Measurements from ENCODE around the gene NKAPL.

The NKAPL gene

DNA sequence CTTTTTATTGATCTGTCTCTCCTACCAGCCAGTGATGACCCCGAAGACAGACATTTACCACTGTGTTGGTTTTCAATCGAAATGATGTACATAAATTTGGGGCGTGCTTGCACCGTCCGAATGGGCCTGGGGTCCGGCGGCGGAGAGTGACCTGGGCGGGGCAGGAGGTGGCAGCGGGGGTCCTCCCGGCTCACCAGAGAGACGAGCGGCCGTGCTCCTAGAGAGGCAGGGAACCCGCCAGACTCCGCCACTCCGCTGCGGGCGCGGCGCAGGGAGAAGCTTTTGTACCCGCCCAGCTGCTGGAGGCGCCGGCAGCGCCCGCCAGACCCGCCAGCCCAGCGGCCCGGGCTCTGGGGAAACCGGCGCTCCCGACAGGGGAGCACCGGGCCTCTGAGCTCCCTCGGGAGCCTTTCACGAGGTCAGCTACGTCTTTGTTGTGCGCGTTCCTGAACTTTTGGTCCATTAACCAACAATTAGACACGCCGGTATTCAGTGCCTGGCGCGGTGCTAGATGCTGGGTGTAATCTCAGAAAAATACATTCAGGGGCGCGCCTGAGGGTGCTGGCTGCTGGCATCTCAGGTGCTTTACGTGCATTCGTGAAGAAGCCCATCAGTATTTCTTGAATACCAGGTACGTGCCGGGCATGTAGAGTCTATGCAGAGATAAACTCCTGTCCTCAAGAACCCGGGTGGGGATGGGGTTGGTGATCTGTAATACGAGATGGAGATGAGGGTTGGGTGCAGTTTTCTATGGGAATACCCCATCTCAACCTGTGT lies 22.4 kb downstream of the NKAPL start, which contains the start of gene PGBD1:
Gene PGBD1 (plus strand): TSS at position 285 of the 777 bp plus-strand sequence. CDS start 2,242 bp downstream, outside the sequence.
- peak; percentile 82 for DNase-seq (ENCODE audit: low spot score)
- peak within 1 kb of the TSS; percentile 6 for H3K27ac ChIP-seq (ENCODE audit: poor library complexity, severe bottlenecking)

DNA sequence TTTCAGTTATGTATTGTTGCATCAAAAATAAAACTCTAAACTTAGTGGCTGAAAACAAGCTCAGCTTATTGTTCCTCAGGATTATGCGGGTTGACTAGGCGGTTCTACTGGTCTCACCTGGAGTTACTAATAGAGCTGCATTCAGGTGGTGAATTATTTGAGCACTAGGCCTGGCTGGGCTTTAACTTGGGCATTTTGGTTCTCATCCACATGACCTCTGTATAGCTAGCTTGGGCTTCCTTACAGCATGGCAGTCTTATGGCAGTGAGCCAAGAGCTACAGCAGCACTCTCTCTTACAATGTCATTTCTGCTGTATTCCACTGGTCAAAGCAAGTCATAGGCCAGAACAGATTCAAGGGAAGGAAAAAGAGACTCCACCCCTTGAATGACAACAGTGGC lies 23.8 kb downstream of the NKAPL start:
- ATAC-seq (ENCODE audit: low read depth) (no peak), DNase-seq (ENCODE audit: low spot score) (no peak)
- Histone ChIP-seq H3K9me3 (ENCODE audit: severe bottlenecking) (no peaks in the 10 kb centered on the region), H3K27ac (ENCODE audit: poor library complexity, severe bottlenecking) (no peak overlapping the region), H3K27me3 (ENCODE audit: insufficient read depth, poor library complexity, severe bottlenecking) (no peaks in the 10 kb centered on the region), H3K4me3 (ENCODE audit: severe bottlenecking) (no peak overlapping the region), H3K4me1 (ENCODE audit: insufficient read depth, poor library complexity, severe bottlenecking) (peaks cover 6% of the 10 kb centered on the region), H3K36me3 (ENCODE audit: low read depth) (peaks cover 36% of the 10 kb centered on the region)
- TF ChIP-seq, protein P1, sequence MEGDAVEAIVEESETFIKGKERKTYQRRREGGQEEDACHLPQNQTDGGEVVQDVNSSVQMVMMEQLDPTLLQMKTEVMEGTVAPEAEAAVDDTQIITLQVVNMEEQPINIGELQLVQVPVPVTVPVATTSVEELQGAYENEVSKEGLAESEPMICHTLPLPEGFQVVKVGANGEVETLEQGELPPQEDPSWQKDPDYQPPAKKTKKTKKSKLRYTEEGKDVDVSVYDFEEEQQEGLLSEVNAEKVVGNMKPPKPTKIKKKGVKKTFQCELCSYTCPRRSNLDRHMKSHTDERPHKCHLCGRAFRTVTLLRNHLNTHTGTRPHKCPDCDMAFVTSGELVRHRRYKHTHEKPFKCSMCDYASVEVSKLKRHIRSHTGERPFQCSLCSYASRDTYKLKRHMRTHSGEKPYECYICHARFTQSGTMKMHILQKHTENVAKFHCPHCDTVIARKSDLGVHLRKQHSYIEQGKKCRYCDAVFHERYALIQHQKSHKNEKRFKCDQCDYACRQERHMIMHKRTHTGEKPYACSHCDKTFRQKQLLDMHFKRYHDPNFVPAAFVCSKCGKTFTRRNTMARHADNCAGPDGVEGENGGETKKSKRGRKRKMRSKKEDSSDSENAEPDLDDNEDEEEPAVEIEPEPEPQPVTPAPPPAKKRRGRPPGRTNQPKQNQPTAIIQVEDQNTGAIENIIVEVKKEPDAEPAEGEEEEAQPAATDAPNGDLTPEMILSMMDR (IDR thresholded peaks at IDR 0.05; ENCODE audit: poor library complexity, severe bottlenecking), result no peak

More for the DNA sequence above, 22.4 kb downstream of the NKAPL start, which contains the start of gene PGBD1:
- peak; percentile 94 for ATAC-seq (ENCODE audit: low read depth)
- Histone ChIP-seq H3K9me3 (ENCODE audit: severe bottlenecking) (no peaks in the 10 kb centered on the region), H3K4me1 (ENCODE audit: insufficient read depth, poor library complexity, severe bottlenecking) (peaks cover 6% of the 10 kb centered on the region), H3K27me3 (ENCODE audit: insufficient read depth, poor library complexity, severe bottlenecking) (no peaks in the 10 kb centered on the region), H3K4me3 (ENCODE audit: severe bottlenecking) (peak within 1 kb of the TSS; percentile 73), H3K36me3 (ENCODE audit: low read depth) (peaks cover 26% of the 10 kb centered on the region)
- TF ChIP-seq, protein P1 (IDR thresholded peaks at IDR 0.05; ENCODE audit: poor library complexity, severe bottlenecking), result no peak

- Histone ChIP-seq H3K27me3 (ENCODE audit: insufficient read depth, poor library complexity, severe bottlenecking) (no peaks in the 10 kb centered on the region), H3K27ac (ENCODE audit: poor library complexity, severe bottlenecking) (no peak overlapping the region), H3K4me1 (ENCODE audit: insufficient read depth, poor library complexity, severe bottlenecking) (no peaks in the 10 kb centered on the region), H3K36me3 (ENCODE audit: low read depth) (peaks cover 24% of the 10 kb centered on the region), H3K9me3 (ENCODE audit: severe bottlenecking) (no peaks in the 10 kb centered on the region), H3K4me3 (ENCODE audit: severe bottlenecking) (no peak overlapping the region)
- ATAC-seq (ENCODE audit: low read depth) (no peak), DNase-seq (ENCODE audit: low spot score) (no peak)
- TF ChIP-seq, protein P1 (IDR thresholded peaks at IDR 0.05; ENCODE audit: poor library complexity, severe bottlenecking), result no peak
Observed at GRCh38 chr6:28291573-28291972, 32.5 kb downstream of the NKAPL start.

GRCh38 chr6:28295326-28295725 lies 36.2 kb downstream of the NKAPL start:
- TF ChIP-seq, protein P1 (IDR thresholded peaks at IDR 0.05; ENCODE audit: poor library complexity, severe bottlenecking), result no peak
- Histone ChIP-seq H3K9me3 (ENCODE audit: severe bottlenecking) (no peaks in the 10 kb centered on the region), H3K36me3 (ENCODE audit: low read depth) (peaks cover 3% of the 10 kb centered on the region; the same call in 1 of the 2 replicates), H3K4me1 (ENCODE audit: insufficient read depth, poor library complexity, severe bottlenecking) (no peaks in the 10 kb centered on the region), H3K4me3 (ENCODE audit: severe bottlenecking) (no peak overlapping the region), H3K27me3 (ENCODE audit: insufficient read depth, poor library complexity, severe bottlenecking) (no peaks in the 10 kb centered on the region), H3K27ac (ENCODE audit: poor library complexity, severe bottlenecking) (no peak overlapping the region)
- DNase-seq (ENCODE audit: low spot score) (no peak), ATAC-seq (ENCODE audit: low read depth) (no peak)

Measured in RWPE2 (cell line).